HG03196 (cell line): ENCODE results near the gene TIMM23B.
"Not testable (repeated sequence)": the region's sequence is repeated elsewhere in the genome, so short reads cannot be mapped to it uniquely, and the experiment has no call there.

Experiments used
- ATAC-seq: cut with Tn5 transposase; IDR thresholded peaks from one replicate; pipeline ENCODE4 v1.9.1; 2021; ENCODE audit not compliant: unreplicated experiment

The TIMM23B gene

DNA sequence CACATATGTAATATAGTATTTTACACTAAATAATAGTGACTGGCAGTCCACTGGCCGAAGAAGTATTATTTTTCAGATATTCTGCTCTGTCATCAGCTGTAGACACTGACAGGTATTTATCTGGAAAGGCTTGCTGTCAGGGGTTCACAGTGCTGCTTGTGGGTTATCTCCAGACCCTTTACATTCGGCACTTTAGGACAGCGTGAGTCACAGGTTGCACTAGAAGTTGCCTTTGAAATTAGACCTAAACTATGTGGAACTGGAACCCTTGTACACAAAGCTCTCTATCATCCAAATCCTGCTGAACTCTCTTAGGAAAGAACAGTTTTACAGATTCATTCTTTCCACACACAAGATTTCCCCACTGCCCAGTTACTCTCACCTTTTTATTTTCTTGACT, 30.2 kb downstream of the TIMM23B start:
- ATAC-seq, result not testable (repeated sequence)

DNA sequence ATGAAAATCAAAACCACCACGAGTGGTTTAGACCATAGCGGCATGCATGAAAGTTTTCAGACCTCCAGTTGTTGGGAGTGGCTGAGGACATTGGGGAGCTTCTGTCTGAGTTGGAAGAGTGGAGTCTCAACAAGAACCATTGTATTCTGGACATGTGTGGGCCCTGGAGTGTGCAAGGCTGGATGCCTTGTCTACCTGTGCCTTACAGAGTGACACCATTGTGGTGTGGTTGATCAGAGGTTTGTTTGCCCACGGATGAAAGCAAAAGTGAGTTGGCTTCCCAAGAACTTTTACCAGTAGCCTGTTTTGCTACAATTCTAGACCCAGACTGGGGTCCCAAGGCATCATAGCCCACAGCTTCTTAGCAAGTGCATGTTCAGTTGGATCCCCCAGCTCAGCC, 35.9 kb downstream of the TIMM23B start:
- not testable (repeated sequence) for ATAC-seq

GRCh38 chr10:49987207-49987606, 45.4 kb downstream of the TIMM23B start:
- not testable (repeated sequence) for ATAC-seq

- not testable (repeated sequence) for ATAC-seq
Observed at GRCh38 chr10:49988376-49988775, 46.5 kb downstream of the TIMM23B start, which contains the start of gene AGAP6. AGAP6 (plus strand) TSS chr10:49988406; CDS start chr10:49988716, 310 bp downstream.

DNA sequence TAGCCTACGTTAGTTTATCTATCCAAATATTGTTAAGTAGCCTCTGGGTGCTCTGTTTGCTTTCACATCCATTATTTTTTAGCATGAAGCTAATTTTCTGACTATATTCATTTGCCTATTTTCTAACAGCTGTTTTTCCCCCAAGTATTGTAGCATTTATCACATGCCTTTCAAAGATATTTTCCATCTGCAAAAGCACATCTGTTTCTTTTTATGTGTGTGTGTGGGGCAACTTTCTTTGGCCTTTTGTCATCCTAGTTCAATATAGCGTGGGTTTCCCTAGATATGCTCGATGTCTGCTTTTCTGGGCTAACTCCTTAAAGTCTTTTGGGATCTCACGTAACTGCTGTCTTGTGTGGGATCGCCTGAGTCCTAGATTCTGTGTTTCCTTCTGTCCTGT, 53.5 kb downstream of the TIMM23B start:
- ATAC-seq, result not testable (repeated sequence)

DNA sequence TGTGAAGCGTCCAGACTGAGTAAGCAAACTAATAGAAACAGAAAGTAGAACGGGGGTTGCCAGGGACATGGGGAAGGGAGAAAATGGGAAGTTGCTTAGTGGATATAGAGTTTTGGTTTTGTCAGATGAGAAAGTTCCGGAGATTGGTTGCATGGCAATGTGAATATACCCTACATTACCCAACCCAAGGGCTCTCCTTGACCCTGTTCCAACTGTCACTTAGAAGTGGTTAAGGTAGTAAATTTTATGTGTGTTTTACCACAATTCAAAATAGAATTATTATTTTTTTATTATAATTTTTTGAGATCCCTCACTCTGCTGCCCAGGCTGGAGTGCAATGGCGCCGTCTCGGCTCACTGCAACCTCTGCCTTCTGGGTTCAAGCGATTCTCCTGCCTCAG, 72.2 kb downstream of the TIMM23B start:
- ATAC-seq, result not testable (repeated sequence)

DNA sequence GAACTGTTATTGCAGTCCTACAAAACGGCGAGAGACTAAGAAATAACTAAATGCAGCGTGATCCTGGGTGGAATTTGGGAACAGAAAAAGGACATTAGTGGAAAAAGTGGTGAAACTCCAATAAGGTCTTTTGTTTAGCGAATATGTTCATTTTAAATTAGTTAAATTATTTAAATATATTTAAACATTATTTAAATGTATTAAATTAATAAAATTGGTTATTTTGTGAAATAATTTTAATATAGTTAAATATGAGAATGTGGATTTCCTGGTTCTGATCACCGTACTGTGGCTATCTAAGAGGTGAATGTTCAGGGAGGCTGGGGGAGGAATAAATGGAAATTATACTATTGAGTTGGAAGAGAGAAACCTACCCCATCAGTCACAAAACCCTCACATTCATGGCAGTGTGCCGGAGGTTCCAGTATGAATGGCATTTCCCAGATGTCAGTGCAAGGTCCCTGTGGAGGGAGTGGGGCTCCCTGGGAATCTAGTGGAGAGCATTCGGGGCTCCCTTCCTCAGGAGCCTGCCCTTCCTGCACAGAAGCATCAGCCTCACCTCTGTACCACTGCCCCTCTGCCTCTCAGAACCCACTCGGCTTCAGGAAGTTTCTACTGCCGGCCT, 73.9 kb downstream of the TIMM23B start:
- not testable (repeated sequence) for ATAC-seq

DNA sequence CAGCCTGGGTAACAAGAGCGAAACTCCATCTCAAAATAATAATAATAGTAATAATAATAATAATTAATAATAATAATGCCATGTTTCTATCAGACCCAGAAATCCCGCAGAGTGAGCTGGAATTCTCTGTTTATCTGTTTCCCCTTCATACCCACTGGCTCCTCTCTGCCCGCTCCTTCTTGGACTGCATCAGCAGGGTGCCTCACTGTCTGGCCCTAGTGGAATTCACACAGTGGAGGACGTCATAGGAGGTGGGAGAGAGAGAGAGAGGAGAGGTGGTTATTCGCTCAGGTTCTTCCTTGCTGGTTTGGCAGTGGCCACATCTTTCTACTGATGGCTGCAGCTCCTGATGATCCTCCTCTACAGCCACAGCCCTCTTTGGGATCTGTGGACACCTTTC, 75.1 kb downstream of the TIMM23B start:
- not testable (repeated sequence) for ATAC-seq

DNA sequence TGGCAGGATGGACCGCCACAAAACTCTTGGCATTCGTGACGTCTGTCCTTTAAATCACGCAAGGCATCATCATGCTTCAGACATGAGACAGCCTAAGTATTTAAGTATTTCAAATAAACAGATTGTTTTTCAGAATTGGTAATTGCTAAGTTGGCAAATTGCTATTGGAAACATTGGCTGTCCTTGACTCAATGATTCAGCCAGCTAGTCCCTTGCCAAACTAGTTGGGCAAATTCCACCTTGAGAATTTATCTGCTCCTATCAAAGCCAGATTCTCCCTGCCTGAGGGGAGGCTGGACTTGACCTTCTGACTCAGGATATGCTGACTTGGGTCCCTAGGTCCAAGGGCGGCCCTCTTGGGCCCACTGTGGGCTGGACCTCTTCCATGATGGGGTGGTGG, 75.8 kb downstream of the TIMM23B start:
- not testable (repeated sequence) for ATAC-seq

- ATAC-seq, result not testable (repeated sequence)
Observed at GRCh38 chr10:50019279-50019678, 77.4 kb downstream of the TIMM23B start.

- not testable (repeated sequence) for ATAC-seq
Observed at GRCh38 chr10:50020451-50021024, 78.7 kb downstream of the TIMM23B start.

DNA sequence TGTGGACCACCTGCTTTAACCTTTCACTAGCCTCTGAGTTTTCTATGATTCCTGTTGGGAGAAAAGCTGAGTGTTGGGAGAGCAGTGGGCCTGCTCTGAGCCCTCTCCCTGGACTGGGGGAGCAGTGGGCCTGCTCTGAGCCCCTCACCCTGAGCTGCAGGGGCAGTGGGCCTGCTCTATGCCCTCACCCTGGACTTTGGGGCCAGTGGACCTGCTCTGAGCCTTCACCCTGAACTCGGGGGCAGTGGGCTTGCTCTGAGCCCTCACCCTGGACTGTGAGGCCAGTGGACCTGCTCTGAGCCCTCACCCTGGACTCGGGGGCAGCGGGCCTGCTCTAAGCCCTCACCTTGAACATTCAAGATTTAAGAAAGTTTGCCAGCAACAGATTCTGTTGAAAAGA, 79.8 kb downstream of the TIMM23B start:
- ATAC-seq, result no peak
